NOMO-1 treated with DMSO at 0.1 percent for 48 hours (cell line): ENCODE data around the gene SUN1.
"Not testable (repeated sequence)": the region's sequence is repeated elsewhere in the genome, so short reads cannot be mapped to it uniquely, and the experiment has no call there.

Experiments used
- DNase-seq: peaks from one replicate; lab custom pipeline; 2025; ENCODE audit not compliant: unreplicated experiment; lab: John Stamatoyannopoulos, UW

SUN1 gene

DNA sequence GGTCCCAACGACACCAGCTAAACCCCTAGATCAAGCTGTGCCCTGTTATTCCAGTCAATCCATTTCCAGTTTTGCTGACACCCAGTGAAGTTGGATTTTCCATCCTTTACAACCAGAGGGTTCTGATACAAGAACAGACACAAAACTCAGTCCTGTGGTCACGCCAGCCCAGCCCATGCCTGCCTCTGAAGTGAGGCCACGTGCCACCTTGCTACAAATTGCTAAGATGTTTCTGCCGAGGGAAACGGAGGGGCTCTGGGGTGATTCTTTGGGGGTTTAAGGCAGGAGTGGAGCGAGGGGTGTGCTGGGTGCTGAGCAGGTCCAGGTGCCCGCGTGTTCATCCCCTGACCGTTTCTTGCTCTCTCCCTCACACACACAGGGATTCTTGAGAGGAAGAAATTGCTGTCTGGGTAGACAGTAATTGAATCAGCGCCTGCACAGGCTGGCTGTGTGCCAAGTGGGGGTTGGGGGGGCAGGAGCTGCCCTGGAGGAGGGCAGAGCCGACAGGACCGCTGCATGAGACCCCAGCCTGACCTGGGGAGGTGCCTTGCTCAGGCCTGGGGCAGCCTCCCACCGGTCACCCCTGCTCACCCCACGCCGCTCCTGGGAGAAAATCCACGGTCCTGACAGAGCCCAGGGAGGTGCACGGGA lies 84.1 kb downstream of the SUN1 start:
- DNase-seq, result no peak

DNA sequence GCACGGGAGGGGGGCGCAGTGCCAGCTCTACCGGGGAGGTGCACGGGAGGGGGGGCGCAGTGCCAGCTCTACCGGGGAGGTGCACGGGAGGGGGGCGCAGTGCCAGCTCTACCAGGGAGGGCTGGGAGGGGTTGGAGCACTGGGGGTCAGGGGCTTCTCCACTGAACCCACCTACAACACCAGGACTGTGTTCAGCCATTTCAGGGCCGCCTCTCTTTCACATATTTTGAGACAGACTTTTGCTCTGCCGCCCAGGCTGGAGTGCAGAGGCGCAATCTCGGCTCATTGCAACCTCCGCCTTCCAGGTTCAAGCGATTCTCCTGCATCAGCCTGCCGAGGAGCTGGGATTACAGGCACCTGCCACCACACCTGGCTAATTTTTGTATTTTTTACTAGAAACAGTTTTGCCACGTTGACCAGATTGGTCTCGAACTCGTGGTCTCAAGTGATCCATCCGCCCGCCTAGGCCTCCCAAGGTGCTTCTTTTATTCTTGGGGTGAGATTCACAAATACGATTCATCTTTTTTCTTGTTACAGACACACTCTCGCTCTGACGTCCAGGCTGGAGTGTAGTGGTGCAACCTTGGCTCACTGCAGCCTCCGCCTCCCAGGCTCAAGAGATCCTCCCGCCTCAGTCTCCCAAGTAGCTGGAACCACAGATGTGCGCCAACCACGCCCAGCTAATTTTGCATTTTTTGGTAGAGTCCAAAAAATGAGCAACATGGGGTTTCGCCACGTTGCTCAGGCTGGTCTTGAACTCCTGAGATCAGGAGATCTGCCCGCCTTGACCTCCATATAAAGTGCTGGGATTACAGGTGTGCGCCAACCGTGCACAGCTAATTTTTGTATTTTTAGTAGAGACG lies 85.2 kb downstream of the SUN1 start:
- DNase-seq, result no peak

DNA sequence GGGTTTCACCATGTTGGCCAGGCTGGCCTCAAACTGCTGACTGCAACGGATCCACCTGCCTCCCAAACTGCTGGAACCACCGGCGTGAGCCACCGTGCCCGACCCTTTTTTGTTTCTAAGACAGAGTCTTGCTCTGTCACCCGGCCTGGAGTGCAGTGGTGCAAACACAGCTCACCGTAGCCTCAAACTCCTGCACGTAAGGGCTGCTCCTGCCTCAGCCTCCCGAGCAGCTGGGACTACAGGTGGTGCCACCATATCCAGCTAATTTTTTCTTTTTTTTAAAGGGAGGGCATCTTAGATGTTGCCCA lies 85.8 kb downstream of the SUN1 start:
- no peak for DNase-seq

DNA sequence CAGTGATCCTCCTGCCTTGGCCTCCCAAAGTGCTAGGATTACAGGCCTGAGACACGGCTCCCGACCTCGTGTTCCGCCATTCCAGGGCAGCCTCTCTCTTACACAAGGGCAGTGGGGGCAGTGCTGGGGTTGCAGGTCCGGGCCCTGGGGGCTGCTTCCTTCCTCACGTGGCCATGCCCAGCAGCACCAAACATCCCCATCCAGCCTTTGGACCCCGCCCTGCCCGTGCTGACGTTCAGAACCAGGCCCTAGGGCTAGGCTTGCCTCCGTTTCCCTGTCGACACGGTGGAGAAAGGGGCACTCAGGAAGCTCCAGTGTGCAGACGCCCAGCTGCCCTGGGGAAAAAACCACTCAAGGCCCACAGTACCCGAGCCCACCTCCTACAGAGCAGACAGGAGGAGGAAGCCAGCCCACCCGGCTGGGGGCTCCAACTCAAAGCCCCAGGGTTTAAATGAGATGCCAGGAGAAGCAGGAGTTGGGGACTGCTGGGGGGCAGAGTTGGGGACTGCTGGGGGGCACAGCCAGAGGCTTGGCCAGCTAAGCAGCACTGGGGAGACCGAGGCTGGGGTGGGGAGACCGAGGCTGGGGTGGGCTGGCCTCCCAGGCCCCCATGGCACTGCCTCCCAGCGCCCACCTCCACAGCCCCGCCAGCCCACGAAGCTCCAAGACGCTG lies 86.3 kb downstream of the SUN1 start:
- DNase-seq, result no peak

DNA sequence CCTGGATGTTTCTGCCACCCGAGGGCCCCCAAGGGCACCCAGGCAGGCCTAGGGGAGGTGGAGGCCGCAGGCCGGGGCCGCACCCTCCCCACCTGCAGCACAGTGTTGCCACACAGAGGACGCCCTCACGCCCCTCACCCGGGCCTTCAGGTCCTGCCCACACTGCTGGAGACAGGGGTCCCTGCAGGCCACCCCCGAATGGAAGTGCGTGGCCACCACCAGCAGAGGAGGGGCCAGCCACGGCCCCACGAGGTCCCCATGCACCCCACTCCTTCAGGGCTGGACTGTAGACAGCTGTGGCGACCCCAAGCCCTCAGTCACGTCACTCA lies 86.8 kb downstream of the SUN1 start:
- no peak for DNase-seq

DNA sequence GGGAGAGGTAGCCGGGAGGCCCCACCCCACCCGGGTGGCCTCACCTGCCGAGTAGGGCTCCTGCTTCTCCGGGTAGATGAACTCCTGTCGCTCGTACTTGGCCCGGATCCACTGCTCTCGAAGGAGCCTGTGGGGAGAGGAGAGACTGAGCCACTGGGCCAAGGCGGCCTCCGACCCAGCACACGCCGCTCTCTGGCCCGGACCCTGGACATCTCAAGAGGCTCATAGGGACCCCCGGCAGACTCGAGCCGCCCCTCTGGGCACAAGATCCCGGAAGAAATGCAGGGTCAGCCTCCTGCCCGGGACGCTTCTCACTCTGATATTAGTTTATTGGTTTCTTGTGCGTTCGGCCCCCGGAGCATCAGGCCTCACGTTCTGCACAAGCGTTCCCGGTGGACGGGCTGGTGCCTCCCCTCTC lies 87.7 kb downstream of the SUN1 start:
- DNase-seq, result no peak

DNA sequence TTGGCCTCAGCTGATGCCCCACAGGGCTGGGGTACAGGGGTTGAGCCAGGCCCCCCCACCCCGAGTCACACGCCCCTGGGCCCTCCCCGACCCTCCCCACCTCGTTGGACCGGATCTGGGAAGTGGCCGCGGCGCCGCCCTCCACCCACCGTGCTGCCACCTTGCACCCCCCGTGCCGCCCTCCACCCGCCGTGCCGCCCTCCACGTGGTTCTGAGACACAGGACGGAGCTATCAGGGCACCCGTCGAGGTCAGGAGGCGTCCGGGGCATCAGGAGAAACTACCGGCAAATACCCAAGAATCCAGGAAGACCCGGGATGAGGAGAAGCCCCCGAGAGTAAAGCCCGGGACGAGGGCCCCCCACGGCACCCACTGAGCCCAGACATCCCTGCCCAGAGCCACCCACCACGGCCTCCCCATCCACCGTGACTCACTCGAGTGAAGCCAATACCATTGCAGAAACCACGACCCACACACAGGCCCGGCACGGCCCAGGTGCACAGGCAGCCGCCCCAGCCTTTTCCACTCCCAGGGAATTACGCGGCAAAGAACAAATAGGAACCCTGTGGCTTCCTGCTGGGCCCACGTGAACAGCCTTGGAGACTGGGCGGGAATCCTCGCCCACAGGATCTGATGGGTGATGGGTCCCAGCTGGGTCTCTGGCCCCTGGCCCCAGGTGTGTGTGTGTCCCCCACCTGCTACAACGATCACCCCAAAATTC lies 88.2 kb downstream of the SUN1 start:
- DNase-seq, result no peak

DNA sequence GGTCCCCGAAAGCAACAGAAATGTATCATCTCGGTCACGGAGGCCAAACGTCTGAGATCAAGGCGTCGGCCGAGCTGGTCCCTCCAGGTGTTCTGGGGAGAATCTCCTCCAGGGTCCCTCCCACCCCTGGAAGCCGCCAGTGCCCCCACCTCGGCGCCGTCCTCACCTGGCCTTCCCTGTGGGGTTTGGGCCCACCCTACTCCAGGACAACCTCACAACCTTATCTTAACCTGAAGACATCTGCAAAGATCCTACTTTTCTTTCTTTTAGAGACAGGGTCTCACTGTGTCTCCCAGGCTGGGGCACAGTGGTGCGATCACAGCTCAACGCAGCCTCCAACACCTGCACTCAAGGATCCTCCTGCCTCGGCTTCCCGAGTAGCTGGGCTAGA lies 88.8 kb downstream of the SUN1 start:
- DNase-seq, result no peak

DNA sequence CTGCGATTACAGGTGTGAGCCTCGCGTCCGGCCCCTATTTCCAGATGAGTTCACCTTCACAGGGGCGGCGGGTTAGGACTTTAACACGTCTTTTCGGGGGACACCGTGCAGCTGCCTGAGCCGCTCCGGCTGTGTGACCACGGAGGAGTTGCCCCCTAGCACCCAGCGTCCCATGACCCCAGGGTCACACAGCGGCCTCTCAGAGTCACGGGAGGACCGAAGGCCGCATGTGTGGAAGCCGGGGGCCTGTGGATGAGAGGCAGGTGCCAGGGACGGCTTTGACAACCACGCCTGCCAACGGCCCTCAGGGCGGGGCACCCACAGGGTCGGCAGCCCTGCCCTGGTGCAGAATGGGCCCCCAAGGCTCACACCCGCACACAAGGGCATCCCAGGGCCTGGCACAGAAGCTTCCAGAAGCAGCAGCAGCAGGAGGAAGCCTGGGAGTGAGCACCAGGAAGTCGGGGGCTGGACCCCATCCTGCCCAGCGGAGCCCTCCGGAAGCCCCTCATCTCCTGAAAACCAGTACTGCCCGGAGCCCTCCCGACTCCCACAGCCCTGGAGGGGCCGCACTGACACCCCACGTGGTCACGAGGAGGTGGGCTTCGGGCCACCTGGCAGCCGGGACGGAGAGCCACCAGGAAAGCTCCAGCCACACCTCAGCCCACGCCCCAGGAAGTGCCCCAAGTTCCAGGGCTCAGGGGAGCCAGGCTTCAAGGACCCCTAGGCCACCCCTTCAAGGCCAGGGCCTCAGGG lies 89.5 kb downstream of the SUN1 start:
- DNase-seq, result no peak

DNA sequence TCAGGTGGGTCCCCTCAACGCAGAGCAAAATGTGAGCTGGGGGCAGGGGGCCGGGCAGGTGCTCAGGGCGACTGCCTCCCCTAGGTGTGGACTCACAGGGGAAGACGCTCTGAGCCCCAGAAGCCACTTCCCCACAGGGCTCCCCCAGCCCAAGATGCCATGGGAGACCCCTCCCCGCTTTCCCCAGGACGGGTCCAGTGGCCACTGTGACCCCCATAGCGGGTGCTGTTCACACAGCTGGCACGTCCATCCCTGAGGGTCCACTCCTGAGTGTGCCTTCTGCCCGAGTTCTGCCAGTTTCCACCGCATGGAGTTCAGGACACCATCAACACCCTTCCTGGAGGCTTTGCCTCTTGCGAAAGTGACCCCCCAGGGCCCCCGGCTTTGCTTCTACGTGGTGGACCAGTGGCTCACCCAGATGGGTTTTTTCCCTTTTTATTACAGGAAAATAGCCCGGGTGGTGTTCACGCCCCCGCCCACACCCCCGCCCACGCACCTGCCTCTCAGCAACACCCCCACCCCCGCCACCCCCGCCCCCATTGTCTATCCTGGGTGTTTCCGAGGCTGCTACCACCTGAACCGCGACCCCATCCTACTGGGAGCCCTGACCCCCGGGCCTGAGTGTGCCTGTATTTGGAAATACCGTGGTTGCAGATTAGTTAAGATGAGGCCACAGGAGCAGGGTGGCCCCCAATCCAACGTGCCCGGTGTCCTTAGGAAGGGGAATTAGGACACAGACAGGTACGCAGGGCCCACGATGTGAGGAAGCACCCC lies 90.2 kb downstream of the SUN1 start:
- peak; percentile 25 for DNase-seq

DNA sequence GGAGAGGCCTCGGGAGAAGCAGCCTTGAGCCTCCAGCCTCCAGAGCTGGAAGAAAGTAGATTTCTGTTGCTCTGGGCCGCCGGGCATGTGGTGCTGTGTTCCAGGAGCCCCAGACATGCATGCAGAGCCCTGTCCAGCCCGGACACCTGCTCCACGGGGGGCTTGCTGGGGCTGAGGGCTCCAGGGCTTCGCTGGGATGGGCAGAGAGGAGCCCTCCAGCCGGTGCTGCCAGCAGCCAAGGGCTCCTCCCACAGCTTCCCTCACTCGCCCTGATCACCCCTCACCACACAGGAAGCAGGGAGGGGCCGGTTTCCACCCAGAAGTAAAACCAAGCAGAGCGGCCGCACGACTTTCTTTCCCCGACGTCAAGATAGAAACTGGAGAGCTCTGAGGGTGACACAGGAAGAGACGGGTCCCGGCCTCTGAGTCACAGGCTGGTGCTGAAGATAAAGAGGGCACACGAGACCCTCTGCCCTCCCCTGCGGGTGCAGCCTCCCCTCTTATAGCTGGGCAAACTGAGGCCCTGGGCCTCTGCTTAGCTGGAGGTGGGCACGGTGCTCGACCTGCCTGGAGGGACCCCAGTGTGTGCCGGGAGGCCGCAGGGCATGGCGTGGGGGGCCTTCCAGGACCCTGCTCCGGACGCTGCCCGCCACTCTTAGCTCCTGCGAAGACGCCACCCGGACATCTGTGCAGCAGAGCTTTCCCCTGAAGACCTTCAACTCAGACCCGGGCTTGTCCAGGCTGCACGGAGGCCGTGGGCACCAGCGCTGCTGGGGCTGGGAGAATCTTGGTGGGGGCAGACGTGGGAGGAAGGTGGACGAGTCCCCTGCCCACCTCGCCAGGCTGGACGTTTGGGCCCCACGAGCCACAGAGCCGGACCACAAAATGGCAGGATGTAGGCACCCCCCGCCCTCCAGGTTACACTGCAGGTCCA lies 91.1 kb downstream of the SUN1 start:
- peak; percentile 97 for DNase-seq

DNA sequence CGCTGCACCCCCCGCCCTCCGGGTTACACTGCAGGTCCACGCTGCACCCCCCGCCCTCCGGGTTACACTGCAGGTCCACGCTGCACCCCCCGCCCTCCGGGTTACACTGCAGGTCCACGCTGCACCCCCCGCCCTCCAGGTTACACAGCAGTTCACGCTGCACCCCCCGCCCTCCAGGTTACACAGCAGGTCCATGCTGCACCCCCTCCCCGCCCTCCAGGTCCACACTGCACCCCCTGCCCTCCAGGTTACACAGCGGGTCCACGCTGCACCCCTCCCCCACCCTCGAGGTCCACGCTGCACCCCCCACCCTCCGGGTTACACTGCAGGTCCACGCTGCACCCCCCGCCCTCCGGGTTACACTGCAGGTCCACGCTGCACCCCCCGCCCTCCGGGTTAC lies 91.8 kb downstream of the SUN1 start:
- not testable (repeated sequence) for DNase-seq
